WTC11 (cell line): ENCODE results near the gene ATMIN. TPM values are rescaled to one million over a fixed set of nuclear protein-coding genes. Genes with fewer than 3 reads are reported as not detected.

Source experiments
- ATAC-seq: fragments of 200-7000 bp; cut with Tn5 transposase; 2 replicates; pipeline ENCODE4 v1.10.0; 2021; ENCODE audit warnings: mild to moderate bottlenecking, moderate library complexity
- CTCF ChIA-PET: fragments of 300-600 bp; sonication (Branson Sonifier 250); formaldehyde crosslinking; loops from one replicate; lab custom pipeline; 2021; ENCODE audit warnings: antibody characterized with exemption; lab: Charles Lee
- POLR2A ChIA-PET: fragments of 350-600 bp; sonication (Branson Sonifier 250); formaldehyde crosslinking; loops from one replicate; lab custom pipeline; 2021; ENCODE audit warnings: antibody characterized with exemption; lab: Charles Lee
- DNase-seq: peaks from one replicate; pipeline ENCODE4 v3.0.0; 2021; ENCODE audit warnings: low spot score
- H3K27ac Mint-ChIP-seq: 2 replicates; pipeline ENCODE4 v1.8.0; 2021; ENCODE audit warnings: mixed read lengths
- H3K27me3 Mint-ChIP-seq: 2 replicates; pipeline ENCODE4 v1.8.0; 2021; ENCODE audit warnings: low read depth, mild to moderate bottlenecking, moderate library complexity, mixed read lengths
- H3K36me3 Mint-ChIP-seq: 2 replicates; pipeline ENCODE4 v1.8.0; 2021; ENCODE audit warnings: mixed read lengths
- H3K4me1 Mint-ChIP-seq: 2 replicates; pipeline ENCODE4 v1.8.0; 2022; ENCODE audit warnings: mixed read lengths
- H3K4me3 Mint-ChIP-seq: 2 replicates; pipeline ENCODE4 v1.8.0; 2021; ENCODE audit warnings: mild to moderate bottlenecking, moderate library complexity, mixed read lengths
- H3K9me3 Mint-ChIP-seq: 2 replicates; pipeline ENCODE4 v1.8.0; 2021; ENCODE audit warnings: mixed read lengths
- CREB1 ChIP-seq: sonication (generic); formaldehyde crosslinking; IDR thresholded peaks from 2 replicates; pipeline ENCODE4 v1.8.0; 2023; ENCODE audit warnings: mild to moderate bottlenecking, missing genetic modification reagents
- CREM ChIP-seq: sonication (generic); formaldehyde crosslinking; IDR thresholded peaks from 2 replicates; pipeline ENCODE4 v1.8.1; 2022; ENCODE audit warnings: mild to moderate bottlenecking, missing genetic modification reagents, moderate library complexity
- FOXJ3 ChIP-seq: sonication (generic); formaldehyde crosslinking; IDR thresholded peaks from 2 replicates; pipeline ENCODE4 v1.9.0; 2021; ENCODE audit warnings: missing genetic modification reagents, mild to moderate bottlenecking, borderline replicate concordance
- GRHL2 ChIP-seq: fragments of 250-450 bp; sonication (Bioruptor Pico); IDR thresholded peaks from 2 replicates; pipeline ENCODE4 v1.8.0; 2022; ENCODE audit warnings: mild to moderate bottlenecking, moderate library complexity; ENCODE audit not compliant: insufficient replicate concordance, severe bottlenecking
- JUN ChIP-seq: sonication (generic); formaldehyde crosslinking; IDR thresholded peaks from 2 replicates; pipeline ENCODE4 v1.8.0; 2023; ENCODE audit warnings: mild to moderate bottlenecking, missing genetic modification reagents
- RELA ChIP-seq: sonication (generic); formaldehyde crosslinking; IDR thresholded peaks from 2 replicates; pipeline ENCODE4 v1.8.1; 2022; ENCODE audit warnings: missing genetic modification reagents, mild to moderate bottlenecking, borderline replicate concordance
- SP1 ChIP-seq: sonication (generic); formaldehyde crosslinking; conservative IDR thresholded peaks from 2 replicates; pipeline ENCODE4 v1.8.1; 2022; ENCODE audit warnings: missing genetic modification reagents
- TEAD4 ChIP-seq: sonication (generic); formaldehyde crosslinking; IDR thresholded peaks from 2 replicates; pipeline ENCODE4 v1.8.0; 2022; ENCODE audit warnings: mild to moderate bottlenecking, missing genetic modification reagents
- ZNF121 ChIP-seq: sonication (generic); formaldehyde crosslinking; IDR thresholded peaks from 2 replicates; pipeline ENCODE4 v1.8.0; 2023; ENCODE audit warnings: missing genetic modification reagents
- ZNF423 ChIP-seq: fragments of 250-450 bp; sonication (Bioruptor Pico); IDR thresholded peaks from 2 replicates; pipeline ENCODE4 v2.1.2; 2022; ENCODE audit warnings: mild to moderate bottlenecking, moderate library complexity
- total RNA-seq: library from RNA; stranded (reverse); gene quantifications from 3 replicates; pipeline ENCODE4 v1.2.3, GENCODE V29; 2021
- TF ChIP-seq, protein P1 (sequence below): sonication (generic); formaldehyde crosslinking; IDR thresholded peaks from 2 replicates; pipeline ENCODE4 v1.8.0; 2022; ENCODE audit warnings: mild to moderate bottlenecking, missing genetic modification reagents
- TF ChIP-seq, protein P2 (sequence below): sonication (generic); formaldehyde crosslinking; IDR thresholded peaks from 2 replicates; pipeline ENCODE4 v1.8.1; 2022; ENCODE audit warnings: missing genetic modification reagents, borderline replicate concordance
- TF ChIP-seq, protein P3 (sequence below): sonication (generic); formaldehyde crosslinking; IDR thresholded peaks from 2 replicates; pipeline ENCODE4 v1.8.0; 2023; ENCODE audit warnings: missing genetic modification reagents, mild to moderate bottlenecking, borderline replicate concordance
- TF ChIP-seq, protein P4 (sequence below): fragments of 250-450 bp; sonication (Bioruptor Pico); conservative IDR thresholded peaks from 2 replicates; pipeline ENCODE4 v1.9.0; 2021; ENCODE audit warnings: mild to moderate bottlenecking
- TF ChIP-seq, protein P5 (sequence below): sonication (generic); formaldehyde crosslinking; IDR thresholded peaks from 2 replicates; pipeline ENCODE4 v1.8.1; 2023; ENCODE audit warnings: mild to moderate bottlenecking, missing genetic modification reagents
- TF ChIP-seq, protein P6 (sequence below): sonication (generic); formaldehyde crosslinking; IDR thresholded peaks from 2 replicates; pipeline ENCODE4 v1.8.1; 2023; ENCODE audit warnings: mild to moderate bottlenecking, missing genetic modification reagents, moderate library complexity
- TF ChIP-seq, protein P7 (sequence below): sonication (generic); formaldehyde crosslinking; IDR thresholded peaks from 2 replicates; pipeline ENCODE4 v1.8.1; 2023; ENCODE audit warnings: mild to moderate bottlenecking, missing genetic modification reagents, borderline replicate concordance

The ATMIN gene
- total RNA-seq, 1 experiment from 2014 or later: 43.1 TPM

DNA sequence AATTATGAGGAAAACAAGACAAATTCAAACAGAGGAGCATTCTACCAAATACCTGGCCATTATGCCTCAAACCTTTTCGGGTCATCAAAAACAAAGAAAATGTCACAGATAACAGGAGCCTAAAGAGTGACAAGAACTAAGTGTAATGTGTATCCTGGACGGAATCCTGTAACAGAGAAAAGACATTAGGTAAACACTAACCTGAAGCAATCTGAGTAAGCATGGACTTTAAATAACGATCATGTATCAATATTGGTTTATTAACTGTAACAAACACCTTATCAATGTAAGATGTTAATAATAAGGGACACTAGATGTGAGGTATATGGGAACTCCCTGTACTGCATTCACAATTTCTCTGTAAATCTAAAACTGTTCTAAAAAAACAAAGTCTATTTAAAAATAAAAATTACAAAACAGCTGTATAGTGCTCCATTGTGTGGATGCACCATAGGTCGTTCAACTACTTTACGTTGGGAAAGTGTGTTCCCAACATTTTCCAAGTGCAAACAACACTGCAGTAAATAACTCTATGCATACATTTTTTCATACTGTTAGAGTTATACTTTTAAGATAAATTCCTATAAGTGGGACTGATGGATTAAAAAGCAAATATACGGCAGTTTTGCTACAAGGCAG lies 43.7 kb upstream of the ATMIN start:
- ChIA-PET CTCF (no interaction called here), POLR2A (no interaction called here)
- H3K27ac Mint-ChIP-seq: no peak overlapping the region
- ATAC-seq: no peak
- no peak overlapping the region for H3K4me3 Mint-ChIP-seq
- peaks cover 11% of the 10 kb centered on the region for H3K36me3 Mint-ChIP-seq
- no peaks in the 10 kb centered on the region for H3K9me3 Mint-ChIP-seq
- no peak for TF ChIP-seq ZNF121
- TF ChIP-seq, protein P1, sequence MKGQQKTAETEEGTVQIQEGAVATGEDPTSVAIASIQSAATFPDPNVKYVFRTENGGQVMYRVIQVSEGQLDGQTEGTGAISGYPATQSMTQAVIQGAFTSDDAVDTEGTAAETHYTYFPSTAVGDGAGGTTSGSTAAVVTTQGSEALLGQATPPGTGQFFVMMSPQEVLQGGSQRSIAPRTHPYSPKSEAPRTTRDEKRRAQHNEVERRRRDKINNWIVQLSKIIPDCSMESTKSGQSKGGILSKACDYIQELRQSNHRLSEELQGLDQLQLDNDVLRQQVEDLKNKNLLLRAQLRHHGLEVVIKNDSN (CRISPR knock-in tag): no peak
- TF ChIP-seq, protein P2, sequence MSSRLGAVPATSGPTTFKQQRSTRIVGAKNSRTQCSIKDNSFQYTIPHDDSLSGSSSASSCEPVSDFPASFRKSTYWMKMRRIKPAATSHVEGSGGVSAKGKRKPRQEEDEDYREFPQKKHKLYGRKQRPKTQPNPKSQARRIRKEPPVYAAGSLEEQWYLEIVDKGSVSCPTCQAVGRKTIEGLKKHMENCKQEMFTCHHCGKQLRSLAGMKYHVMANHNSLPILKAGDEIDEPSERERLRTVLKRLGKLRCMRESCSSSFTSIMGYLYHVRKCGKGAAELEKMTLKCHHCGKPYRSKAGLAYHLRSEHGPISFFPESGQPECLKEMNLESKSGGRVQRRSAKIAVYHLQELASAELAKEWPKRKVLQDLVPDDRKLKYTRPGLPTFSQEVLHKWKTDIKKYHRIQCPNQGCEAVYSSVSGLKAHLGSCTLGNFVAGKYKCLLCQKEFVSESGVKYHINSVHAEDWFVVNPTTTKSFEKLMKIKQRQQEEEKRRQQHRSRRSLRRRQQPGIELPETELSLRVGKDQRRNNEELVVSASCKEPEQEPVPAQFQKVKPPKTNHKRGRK (CRISPR knock-in tag): no peak
- TF ChIP-seq, protein P3, sequence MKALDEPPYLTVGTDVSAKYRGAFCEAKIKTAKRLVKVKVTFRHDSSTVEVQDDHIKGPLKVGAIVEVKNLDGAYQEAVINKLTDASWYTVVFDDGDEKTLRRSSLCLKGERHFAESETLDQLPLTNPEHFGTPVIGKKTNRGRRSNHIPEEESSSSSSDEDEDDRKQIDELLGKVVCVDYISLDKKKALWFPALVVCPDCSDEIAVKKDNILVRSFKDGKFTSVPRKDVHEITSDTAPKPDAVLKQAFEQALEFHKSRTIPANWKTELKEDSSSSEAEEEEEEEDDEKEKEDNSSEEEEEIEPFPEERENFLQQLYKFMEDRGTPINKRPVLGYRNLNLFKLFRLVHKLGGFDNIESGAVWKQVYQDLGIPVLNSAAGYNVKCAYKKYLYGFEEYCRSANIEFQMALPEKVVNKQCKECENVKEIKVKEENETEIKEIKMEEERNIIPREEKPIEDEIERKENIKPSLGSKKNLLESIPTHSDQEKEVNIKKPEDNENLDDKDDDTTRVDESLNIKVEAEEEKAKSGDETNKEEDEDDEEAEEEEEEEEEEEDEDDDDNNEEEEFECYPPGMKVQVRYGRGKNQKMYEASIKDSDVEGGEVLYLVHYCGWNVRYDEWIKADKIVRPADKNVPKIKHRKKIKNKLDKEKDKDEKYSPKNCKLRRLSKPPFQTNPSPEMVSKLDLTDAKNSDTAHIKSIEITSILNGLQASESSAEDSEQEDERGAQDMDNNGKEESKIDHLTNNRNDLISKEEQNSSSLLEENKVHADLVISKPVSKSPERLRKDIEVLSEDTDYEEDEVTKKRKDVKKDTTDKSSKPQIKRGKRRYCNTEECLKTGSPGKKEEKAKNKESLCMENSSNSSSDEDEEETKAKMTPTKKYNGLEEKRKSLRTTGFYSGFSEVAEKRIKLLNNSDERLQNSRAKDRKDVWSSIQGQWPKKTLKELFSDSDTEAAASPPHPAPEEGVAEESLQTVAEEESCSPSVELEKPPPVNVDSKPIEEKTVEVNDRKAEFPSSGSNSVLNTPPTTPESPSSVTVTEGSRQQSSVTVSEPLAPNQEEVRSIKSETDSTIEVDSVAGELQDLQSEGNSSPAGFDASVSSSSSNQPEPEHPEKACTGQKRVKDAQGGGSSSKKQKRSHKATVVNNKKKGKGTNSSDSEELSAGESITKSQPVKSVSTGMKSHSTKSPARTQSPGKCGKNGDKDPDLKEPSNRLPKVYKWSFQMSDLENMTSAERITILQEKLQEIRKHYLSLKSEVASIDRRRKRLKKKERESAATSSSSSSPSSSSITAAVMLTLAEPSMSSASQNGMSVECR (CRISPR knock-in tag): no peak
- no peak for TF ChIP-seq GRHL2 (CRISPR knock-in tag)
- DNase-seq: no peak
- peaks cover 20% of the 10 kb centered on the region for H3K4me1 Mint-ChIP-seq
- peaks cover 11% of the 10 kb centered on the region for H3K27me3 Mint-ChIP-seq

DNA sequence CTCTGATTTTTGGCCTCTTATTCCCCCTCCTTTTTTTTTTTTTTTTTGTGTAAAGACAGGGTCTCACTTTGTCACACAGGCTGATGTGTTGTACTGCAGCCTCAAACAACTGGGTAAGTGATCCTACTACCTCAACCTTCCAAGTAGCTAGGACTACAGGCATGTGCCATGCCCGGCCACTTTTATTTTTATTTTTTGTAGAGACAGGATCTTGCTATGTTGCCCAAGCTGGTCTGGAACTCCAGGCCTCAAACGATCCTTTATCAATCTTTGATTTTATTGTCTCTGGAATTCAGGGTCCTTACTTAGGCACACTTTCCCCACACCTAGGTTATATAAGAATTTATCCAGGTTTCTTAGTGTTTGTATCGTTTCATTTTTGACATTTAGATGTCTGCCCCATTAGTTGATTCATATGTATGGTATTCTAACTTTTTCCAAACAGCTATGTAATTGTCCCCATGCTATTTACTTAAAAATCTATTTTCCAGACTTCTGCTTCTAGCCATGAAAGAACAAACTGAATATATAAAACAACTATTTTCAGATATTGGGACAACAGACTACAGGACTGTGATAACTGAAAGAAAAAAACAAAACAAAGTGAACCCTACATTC lies 42.9 kb upstream of the ATMIN start:
- no peak overlapping the region; the same call in 1 of the 2 replicates for H3K27ac Mint-ChIP-seq
- ChIA-PET CTCF (interaction anchor here (0.9 kb wide), 1 partner anchor 18 kb away, joined by 3 read pairs; no protein-coding TSS in a partner anchor), POLR2A (no interaction called here)
- no peaks in the 10 kb centered on the region for H3K9me3 Mint-ChIP-seq
- peaks cover 13% of the 10 kb centered on the region for H3K4me1 Mint-ChIP-seq
- peaks cover 9% of the 10 kb centered on the region for H3K27me3 Mint-ChIP-seq
- no peak overlapping the region for H3K4me3 Mint-ChIP-seq
- H3K36me3 Mint-ChIP-seq: peaks cover 11% of the 10 kb centered on the region
- no peak for ATAC-seq
- no peak for DNase-seq
- TF ChIP-seq, protein P4, sequence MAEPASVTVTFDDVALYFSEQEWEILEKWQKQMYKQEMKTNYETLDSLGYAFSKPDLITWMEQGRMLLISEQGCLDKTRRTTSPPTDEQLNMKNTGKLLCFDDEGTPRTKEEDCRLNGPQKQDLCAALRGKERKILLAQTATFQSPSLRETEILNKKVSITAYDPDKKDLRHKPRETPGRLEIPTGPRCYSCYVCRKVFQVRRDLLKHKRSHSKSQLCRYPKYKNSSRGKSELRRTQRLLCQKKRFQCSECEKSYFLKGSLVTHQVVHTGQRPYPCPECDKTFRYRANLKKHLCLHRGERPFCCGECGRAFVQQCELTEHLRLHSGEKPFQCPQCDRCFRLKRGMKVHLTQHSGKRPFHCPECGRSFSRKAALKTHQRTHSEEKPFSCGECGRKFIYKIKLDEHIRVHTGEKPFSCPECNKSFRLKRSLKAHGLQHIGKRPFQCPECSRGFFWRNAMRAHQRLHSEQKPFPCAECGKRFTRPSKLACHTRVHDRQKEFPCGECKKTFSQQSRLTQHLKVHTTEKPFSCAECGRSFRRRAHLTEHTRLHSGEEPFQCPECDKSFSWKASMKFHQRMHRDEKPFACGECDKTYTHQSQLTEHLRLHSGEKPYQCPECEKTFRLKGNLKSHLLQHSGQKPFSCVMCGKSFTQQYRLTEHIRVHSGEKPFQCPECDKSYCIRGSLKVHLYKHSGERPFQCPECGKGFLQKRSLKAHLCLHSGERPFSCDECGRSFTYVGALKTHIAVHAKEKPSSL (CRISPR knock-in tag): no peak
- TF ChIP-seq, protein P5, sequence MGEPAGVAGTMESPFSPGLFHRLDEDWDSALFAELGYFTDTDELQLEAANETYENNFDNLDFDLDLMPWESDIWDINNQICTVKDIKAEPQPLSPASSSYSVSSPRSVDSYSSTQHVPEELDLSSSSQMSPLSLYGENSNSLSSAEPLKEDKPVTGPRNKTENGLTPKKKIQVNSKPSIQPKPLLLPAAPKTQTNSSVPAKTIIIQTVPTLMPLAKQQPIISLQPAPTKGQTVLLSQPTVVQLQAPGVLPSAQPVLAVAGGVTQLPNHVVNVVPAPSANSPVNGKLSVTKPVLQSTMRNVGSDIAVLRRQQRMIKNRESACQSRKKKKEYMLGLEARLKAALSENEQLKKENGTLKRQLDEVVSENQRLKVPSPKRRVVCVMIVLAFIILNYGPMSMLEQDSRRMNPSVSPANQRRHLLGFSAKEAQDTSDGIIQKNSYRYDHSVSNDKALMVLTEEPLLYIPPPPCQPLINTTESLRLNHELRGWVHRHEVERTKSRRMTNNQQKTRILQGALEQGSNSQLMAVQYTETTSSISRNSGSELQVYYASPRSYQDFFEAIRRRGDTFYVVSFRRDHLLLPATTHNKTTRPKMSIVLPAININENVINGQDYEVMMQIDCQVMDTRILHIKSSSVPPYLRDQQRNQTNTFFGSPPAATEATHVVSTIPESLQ: no peak
- TF ChIP-seq CREB1 (CRISPR knock-in tag) (no peak), JUN (CRISPR knock-in tag) (no peak), CREM (no peak), TEAD4 (CRISPR knock-in tag) (no peak), ZNF423 (CRISPR knock-in tag) (no peak), FOXJ3 (CRISPR knock-in tag) (no peak), GRHL2 (CRISPR knock-in tag) (no peak), RELA (CRISPR knock-in tag) (no peak), SP1 (CRISPR knock-in tag) (no peak)
- TF ChIP-seq, protein P6, sequence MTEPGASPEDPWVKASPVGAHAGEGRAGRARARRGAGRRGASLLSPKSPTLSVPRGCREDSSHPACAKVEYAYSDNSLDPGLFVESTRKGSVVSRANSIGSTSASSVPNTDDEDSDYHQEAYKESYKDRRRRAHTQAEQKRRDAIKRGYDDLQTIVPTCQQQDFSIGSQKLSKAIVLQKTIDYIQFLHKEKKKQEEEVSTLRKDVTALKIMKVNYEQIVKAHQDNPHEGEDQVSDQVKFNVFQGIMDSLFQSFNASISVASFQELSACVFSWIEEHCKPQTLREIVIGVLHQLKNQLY: no peak
- TF ChIP-seq, protein P7, sequence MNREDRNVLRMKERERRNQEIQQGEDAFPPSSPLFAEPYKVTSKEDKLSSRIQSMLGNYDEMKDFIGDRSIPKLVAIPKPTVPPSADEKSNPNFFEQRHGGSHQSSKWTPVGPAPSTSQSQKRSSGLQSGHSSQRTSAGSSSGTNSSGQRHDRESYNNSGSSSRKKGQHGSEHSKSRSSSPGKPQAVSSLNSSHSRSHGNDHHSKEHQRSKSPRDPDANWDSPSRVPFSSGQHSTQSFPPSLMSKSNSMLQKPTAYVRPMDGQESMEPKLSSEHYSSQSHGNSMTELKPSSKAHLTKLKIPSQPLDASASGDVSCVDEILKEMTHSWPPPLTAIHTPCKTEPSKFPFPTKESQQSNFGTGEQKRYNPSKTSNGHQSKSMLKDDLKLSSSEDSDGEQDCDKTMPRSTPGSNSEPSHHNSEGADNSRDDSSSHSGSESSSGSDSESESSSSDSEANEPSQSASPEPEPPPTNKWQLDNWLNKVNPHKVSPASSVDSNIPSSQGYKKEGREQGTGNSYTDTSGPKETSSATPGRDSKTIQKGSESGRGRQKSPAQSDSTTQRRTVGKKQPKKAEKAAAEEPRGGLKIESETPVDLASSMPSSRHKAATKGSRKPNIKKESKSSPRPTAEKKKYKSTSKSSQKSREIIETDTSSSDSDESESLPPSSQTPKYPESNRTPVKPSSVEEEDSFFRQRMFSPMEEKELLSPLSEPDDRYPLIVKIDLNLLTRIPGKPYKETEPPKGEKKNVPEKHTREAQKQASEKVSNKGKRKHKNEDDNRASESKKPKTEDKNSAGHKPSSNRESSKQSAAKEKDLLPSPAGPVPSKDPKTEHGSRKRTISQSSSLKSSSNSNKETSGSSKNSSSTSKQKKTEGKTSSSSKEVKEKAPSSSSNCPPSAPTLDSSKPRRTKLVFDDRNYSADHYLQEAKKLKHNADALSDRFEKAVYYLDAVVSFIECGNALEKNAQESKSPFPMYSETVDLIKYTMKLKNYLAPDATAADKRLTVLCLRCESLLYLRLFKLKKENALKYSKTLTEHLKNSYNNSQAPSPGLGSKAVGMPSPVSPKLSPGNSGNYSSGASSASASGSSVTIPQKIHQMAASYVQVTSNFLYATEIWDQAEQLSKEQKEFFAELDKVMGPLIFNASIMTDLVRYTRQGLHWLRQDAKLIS (CRISPR knock-in tag): no peak
